Nucleus accumbens (tissue), 56 donors: ENCODE results near the gene PIP.
"Not testable (repeated sequence)": the region's sequence is repeated elsewhere in the genome, so short reads cannot be mapped to it uniquely, and the experiment has no call there.

Experiments
- DNase-seq, 56 donors: peaks; one replicate each; lab custom pipeline; 2025; lab: John Stamatoyannopoulos, UW

Gene PIP, protein sequence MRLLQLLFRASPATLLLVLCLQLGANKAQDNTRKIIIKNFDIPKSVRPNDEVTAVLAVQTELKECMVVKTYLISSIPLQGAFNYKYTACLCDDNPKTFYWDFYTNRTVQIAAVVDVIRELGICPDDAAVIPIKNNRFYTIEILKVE

DNA sequence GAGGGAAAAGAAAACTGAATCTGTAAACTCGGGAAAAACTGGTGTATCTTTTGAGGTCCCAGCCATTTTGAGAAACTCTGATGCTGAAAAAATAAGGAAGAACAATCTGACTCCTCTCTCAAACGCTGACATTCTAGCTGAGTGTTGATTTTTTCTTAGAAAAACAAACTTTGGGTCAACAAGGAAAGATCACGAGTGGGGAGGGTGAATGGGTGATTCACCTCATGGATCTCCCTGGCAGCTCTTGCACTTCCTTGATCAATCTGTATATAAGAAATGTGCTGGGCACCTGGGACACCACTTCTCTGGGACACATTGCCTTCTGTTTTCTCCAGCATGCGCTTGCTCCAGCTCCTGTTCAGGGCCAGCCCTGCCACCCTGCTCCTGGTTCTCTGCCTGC lies at the start of gene PIP:
TSS of gene PIP (plus strand) at position 297 of the 400 bp plus-strand sequence. CDS start at position 337, 40 bp downstream.
- DNase-seq: no peak

DNA sequence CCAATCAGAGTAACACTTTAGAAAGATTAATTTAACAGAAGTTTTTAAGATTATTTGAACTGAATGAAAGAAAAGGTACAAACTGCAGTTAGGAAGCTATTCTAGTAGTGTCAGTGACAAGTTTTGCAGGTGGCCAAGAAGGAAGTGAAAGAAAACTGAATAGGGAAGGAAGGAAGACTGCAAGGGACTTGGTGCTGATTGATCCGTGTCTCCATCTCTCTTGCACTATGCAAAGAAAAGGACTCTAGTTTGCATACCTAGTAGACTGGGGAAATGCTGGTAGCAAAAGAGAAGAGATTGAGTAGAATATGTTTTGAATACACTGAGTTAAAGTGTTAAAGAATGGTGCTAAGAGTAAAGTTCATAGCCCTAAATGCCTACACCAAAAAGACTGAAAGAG lies 46.8 kb upstream of the PIP start:
- DNase-seq: no peak

DNA sequence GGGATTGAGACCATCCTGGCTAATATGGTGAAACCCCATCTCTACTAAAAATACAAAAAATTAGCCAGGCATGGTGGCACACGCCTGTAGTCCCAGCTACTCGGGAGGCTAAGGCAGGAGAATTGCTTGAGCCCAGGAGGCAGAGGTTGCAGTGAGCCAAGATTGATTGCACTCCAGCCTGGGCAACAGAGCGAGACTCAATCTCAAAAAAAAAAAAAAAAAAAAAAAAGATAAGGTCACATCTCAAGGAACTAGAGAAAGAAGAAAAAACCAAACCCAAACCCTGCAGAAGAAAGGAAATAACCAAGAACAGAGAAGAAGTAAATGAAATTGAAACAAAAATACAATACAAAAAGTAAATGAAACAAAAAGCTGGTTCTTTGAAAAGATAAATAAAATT lies 46.3 kb upstream of the PIP start:
- not testable (repeated sequence) for DNase-seq

DNA sequence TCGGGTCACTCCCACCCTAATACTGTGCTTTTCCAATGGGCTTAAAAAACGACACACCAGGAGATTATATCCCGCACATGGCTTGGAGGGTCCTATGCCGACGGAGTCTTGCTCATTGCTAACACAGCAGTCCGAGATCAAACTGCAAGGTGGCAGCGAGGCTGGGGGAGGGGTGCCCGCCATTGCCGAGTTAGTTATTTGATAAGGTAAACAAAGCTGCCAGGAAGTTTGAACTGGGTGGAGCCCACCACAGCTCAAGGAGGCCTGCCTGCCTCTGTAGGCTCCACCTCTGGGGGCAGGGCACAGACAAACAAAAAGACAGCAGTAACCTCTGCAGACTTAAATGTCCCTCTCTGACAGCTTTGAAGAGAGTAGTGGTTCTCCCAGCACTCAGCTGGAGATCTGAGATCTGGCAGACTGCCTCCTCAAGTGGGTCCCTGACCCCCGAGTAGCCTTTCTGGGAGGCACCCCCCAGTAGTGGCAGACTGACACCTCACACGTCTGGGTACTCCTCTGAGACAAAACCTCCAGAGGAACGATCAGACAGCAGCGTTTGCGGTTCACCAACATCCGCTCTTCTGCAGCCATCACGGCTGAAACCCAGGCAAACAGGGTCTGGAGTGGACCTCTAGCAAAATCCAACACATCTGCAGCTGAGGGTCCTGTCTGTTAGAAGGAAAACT lies 43.2 kb upstream of the PIP start:
- not testable (repeated sequence) for DNase-seq

DNA sequence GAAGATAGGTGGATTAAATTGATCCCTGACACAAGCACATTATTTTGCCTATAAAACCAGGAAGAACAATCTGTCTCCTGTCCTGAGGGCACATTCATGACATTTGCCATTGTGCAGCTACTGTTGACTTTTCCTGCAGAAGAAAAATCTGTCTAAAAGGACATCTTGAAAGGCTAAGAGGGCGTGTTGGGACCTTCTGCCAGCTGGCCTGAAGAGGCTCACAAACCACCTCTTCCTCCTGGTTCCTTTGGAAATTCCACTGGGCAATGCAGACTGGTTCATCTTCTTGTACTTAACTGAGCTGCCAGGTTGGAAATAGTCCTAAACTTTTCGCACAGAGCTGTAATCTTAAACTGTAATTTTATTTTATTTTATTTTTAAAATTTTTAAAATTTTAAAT lies 35.7 kb upstream of the PIP start:
- DNase-seq: no peak

DNA sequence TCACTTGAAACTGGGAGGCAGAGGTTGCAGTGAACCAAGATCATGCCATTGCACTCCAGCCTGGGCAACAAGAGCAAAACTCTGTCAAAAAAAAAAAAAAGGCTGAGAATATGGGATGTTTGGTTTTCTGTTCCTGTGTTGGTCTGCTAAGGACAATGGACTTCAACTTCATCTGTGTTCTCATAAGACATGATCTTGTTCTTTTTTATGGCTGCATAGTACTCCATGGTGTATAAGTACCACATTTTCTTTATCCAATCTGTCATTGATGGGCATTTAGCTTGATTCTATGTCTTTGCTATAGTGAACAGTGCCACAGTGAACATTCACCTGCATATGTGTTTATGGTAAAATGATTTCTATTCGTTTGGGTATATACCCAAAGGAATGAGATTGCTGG lies 32.3 kb upstream of the PIP start:
- not testable (repeated sequence) for DNase-seq

DNA sequence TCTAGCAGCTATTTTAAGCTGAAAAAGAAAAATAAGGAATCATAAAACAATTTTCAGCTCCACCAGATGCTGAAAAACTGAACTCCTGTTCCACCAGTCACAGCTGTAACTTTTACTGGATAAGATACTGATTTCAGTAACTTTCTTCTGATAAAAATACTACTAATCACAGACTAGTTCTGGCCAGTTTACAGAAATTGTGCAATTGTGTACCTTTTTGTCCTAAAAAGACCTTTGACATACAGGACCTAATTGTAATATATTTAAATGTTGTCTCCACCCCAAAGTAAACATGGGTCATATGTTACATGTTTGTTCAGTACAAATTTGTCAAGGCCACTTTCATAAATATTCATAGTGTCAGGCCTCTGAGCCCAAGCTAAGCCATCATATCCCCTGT lies 27.1 kb upstream of the PIP start:
- DNase-seq: no peak

DNA sequence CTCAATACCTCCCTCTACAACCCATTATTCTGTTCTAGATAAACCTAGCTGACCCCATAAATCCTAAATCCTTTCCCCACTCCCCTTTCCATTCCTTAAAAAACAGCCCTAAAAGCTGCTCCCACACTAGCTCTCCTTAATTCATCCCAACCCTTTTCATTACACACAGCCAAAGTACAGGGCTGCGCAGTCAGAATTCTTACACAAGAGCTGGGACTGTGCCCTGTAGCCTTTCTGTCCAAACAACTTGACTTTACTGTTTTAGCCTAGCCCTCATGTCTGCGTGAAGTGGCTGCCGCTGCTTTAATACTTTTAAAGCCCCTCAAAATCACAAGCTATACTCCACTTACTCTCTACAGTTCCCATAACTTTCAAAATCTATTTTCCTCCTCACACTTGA lies 23.9 kb upstream of the PIP start:
- DNase-seq: not testable (repeated sequence)

DNA sequence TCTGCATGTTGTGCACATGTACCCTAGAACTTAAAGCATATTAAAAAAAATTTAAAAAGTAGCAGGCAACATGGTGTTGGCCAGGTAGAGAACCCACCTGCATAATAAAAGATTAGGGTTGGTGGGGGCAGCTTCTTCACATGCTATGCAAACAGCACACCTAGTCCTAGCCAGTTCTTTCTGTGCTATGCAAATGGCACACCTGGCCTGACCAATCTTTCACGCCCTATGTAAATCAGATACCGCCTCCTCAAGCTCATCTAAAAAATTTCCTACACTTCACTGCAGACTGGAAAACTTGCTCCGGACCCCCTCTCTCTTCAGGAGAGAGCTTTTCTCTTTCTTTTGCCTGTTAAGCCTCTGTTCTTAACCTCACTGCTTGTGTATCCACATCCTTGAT lies 14.5 kb upstream of the PIP start:
- no peak for DNase-seq

DNA sequence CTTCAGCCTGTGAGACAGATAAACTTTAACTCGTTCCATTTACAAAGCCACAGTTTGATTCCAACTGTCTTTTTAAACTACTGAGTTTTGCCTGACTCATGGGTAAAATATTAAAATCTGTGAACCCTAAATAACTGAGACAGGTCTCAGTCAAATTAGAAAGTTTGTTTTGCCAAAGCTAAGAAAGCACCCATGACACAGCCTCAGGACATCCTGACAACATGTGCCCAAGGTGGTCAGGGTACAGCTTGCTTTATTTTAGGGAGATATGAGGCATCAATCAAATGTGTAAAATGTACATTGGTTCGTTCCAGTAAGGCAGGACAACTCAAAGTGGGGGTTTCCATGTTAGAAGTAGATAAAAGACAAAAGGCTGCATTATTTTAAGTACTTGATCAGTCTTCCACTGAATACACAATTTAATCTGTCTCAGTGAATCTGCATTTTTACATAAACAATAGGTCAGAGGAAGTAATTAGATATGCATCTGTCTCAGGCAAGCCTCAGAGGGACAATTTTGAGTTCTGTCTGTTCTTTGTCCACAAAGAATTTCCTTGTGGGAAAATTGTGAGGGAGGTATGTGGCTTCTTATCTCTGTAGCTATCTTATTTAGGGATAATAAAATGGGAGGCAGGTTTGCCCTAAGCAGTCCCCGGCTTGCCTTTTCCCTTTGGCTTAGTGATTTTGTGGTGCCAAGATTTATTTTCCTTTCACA lies 11.0 kb upstream of the PIP start:
- DNase-seq: no peak

DNA sequence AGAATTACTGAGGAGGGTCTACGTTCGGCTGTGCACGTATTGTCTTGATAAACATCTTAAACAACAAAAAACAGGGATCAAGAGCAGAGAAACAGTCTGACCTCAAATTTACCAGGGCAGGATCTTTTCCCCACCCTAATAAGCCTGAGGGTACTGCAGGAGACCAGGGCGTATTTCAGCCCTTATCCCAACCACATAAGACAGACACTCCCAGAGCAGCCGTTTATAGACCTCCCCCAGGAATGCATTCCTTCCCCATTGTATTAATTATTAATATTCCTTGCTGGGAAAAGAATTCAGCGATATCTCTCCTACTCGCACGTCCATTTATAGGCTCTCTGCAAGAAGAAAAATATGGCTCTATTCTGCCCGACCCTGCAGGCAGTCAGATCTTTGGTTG lies 8.6 kb upstream of the PIP start:
- not testable (repeated sequence) for DNase-seq

DNA sequence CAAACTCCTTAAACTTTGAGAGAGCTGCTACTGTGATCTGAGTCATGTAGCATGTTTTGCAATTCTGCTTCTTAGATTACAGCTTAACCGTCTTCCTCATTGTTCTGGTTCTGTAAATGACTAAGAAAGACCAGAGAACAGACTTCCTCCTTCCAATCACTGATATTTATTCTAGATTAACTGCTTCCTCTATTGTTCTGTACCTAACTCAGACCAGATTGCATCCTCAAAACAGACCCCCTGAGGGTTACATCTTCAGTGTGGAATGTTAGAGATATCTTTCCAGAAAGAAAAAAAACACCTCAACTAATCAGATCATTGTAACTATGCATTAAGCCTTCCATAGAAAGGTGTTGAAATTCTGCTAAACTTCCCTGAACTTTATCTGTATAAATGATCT lies 5.7 kb upstream of the PIP start:
- DNase-seq: no peak

DNA sequence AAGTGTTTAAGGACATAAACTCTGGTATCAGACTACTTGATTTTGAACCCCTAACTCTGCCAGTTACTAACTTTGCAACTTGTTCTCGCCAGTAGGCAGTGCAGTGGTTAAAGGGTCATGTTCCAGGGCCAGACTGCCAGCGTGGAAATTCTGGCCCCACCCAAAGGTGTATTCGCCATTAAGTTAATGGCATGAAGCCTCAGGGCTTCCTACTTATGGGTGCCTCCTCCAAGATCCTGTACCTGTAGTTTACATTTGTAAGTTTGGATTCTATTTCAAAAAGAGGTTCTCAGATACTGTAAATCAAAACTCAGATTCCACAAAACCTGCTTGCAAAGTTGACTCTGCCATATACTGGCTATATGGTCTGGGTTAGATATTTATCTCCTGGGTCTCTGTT lies 2.8 kb upstream of the PIP start:
- DNase-seq: no peak

DNA sequence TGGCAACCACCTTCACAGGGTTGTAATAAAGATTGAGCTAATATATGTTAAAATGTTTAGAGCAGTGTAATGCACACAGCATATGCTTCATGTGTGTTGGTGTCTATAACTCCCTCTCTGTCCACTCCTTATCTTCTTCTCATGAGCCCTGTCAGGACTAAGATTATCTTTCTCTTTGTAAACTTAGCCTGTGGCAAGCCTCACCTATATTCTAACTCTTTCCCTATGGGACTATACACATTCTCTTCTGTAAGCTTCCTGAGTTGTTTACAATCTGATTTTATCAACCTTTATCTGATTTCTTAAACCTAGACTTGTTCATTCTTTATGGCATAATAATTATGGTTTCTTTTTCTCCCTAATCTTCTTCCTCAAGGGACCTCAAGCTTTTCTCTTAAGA lies 2.4 kb upstream of the PIP start:
- DNase-seq: no peak

DNA sequence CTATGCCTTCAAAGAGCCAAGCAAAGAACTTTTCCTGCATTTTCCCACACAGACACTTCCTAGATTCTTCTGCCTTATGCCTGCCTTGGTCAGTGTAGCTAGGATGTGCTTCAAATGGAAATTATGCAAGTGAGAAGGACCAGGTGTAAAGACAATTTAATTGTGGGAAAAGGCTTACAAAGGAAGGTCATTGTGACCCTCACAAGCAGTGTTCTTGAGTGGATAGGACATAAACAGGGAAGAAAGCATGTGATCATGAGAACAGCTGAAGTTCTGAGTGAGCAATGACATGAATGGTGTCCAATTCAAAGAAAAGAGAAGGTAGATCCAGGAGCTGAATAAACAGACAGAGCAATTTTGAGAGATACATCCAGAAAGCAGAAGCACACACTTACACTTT lies 1.3 kb upstream of the PIP start:
- DNase-seq: no peak

DNA sequence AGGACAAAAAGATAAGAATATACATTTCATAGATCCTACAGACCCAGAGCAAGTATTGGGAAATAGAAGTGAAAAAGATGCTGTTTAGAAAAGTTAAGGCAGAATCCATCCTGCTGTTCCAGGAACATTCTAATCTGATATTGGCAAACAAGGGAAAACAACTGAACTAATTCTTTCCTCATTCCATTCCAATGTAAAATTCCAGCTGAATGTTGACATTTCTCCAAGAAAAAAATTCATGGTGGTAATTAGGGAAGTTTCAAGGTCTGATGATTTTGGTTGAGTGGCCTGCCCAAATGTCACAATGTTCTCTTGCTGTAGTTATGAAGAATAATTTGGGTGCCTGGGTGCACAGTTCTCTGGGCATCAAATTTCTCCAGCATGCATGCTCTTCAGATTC lies 15.2 kb downstream of the PIP start:
- no peak for DNase-seq

DNA sequence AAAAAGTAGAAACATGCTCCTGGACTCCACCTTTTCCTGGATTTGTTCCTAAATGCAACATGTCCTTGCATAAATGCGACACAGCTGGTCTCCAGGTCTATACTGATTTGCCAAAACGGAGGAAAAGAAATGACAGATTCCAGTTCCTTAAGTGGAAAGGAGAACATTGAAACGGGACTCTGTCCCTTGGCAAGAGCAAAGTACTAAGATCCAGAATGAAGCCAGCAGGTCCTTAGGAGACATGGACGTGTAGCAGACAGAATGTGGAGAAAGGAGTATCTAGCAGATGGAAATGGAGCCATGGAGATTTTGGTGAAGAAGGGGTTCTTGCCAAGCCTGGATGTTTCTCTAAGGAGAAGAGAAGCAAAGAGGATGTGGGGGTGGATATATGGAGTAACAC lies 16.2 kb downstream of the PIP start:
- no peak for DNase-seq

DNA sequence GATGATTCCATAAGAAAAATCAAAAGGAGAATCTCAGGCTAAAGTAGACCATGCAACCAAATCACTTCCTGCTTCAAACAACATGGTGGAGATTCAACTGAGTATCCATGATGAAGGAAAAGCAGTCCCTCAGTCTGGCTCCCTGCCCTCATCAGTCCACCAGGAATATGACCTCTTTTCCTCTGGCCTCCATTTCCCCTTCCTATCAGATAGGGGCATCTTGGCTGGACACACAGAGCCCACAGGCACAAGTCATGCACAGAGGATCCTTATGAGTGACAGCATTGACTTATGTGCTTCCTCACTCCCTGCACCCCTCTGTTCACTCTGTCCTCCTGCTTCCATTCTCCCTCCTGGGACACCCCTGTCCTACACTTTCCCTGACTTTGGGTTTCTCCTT lies 16.8 kb downstream of the PIP start:
- DNase-seq: no peak

DNA sequence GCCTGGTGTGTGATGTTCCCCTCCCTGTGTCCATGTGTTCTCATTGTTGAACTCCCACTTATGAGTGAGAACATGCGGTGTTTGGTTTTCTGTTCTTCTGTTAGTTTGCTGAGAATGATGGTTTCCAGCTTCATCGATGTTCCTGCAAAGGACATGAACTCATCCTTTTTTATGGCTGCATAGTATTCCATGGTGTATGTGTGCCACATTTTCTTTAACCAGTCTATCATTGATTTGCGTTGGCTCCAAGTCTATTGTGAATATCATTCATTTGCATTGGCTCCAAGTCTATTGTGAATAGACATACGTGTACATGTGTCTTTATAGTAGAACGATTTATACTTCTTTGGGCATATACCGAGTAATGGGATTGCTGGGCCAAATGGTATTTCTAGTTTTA lies 18.8 kb downstream of the PIP start:
- DNase-seq: not testable (repeated sequence)

DNA sequence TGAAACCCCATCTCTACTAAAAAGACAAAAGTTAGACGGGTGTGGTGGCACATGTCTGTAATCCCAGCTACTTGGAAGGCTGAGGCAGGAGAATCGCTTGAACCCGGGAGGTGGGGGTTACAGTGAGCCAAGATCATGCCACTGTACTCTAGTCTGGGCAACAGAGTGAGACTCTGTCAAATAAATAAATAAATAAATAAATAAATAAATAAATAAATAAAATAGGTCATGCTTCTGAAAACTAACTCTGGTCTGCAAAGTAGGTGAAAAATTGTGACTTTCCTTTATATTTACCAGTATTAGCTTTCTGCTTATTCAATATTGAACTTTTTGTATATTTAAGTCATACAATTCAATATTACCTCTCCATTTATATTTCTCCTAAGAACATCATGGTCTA lies 26.7 kb downstream of the PIP start:
- DNase-seq: not testable (repeated sequence)

DNA sequence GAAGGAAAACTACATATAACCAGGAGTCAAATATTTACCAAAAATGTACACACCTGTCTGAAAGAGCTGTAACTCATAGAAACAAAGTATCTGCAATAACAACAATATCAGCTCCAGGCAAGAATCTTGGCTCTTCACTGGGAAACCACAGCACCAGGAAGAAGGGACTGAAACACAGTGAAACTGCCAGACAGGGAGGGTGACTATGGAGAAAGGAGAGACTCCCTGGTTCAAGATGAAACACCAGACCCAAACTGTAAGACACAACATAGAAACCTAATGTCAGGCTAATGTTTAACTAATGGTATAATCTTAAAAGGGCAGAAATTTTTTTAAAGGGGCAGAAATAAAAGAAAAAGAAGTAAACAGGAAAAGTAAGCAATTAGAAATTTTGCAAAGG lies 39.8 kb downstream of the PIP start:
- DNase-seq: no peak

DNA sequence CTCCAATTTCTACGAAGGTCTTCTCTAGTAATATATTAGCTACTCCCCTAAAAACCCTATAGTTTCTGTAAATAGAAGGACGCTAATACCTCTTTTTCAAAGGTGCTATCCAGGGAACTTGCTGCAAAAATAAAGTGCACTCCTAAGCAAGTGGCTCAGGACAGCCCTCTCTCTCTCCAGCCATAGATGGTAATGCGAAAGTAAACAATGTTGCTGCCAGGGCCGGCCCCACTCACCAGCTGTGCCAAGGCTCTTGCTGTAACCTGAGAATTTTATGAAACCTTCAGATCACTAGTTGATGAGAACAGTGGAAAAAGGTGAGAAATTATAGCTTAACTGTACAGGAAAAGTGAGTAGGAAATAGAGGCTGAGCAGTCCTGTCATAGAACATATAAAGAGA lies 40.5 kb downstream of the PIP start:
- no peak for DNase-seq
